ENCODE data around the gene RIN2. TPM values are rescaled to one million over a fixed set of nuclear protein-coding genes. Genes with fewer than 3 reads are reported as not detected.

RIN2 gene
- total and polyA plus RNA-seq, 2 of the 4 experiments (the other 2 are of a cell fraction): 16.1 to 72.2 TPM

DNA sequence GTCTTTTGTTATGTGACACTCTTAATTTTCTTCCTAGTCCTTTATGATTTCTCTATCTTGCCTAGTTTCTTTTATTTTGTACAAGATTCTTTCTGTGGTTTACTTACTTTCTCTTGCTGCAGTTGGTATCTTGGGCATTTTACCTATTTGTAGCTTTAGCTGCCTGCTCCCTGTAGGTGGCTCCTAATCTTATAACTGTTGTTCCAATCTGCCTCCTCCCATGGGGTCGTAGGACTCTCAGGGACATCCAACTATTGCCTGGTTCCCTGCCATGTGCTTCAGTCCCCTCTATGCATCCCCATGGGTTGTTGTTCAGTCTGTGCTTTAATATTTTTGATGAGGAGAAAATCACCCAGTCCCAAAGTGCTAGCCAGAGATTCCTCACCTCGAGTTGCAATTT lies 31.4 kb downstream of the RIN2 start (continued):
- TF ChIP-seq, protein P1, sequence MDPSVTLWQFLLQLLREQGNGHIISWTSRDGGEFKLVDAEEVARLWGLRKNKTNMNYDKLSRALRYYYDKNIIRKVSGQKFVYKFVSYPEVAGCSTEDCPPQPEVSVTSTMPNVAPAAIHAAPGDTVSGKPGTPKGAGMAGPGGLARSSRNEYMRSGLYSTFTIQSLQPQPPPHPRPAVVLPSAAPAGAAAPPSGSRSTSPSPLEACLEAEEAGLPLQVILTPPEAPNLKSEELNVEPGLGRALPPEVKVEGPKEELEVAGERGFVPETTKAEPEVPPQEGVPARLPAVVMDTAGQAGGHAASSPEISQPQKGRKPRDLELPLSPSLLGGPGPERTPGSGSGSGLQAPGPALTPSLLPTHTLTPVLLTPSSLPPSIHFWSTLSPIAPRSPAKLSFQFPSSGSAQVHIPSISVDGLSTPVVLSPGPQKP (IDR thresholded peaks at IDR 0.05; ENCODE audit: borderline replicate concordance, low read depth, low read length): no peak
- TF ChIP-seq, protein P2, sequence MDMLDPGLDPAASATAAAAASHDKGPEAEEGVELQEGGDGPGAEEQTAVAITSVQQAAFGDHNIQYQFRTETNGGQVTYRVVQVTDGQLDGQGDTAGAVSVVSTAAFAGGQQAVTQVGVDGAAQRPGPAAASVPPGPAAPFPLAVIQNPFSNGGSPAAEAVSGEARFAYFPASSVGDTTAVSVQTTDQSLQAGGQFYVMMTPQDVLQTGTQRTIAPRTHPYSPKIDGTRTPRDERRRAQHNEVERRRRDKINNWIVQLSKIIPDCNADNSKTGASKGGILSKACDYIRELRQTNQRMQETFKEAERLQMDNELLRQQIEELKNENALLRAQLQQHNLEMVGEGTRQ (IDR thresholded peaks at IDR 0.05; ENCODE audit: low read depth, low read length): no peak
- no peak for TF ChIP-seq FOS (IDR thresholded peaks at IDR 0.05; ENCODE audit: low read depth, low read length)

GRCh38 chr20:19791887-19792286 lies 33.8 kb downstream of the RIN2 start:
- Histone ChIP-seq H3K4me2 (ENCODE audit: low read depth, low read length) (no peak overlapping the region), H3K4me1 (ENCODE audit: control insufficient read depth, insufficient read depth, low read length) (peaks cover 6% of the 10 kb centered on the region; the same call in 1 of the 2 replicates), H4K8ac (ENCODE audit: low read depth in 2 of 2, low read length in 2 of 2) (no peak overlapping the region; a peak in 1 of 4 replicates), H4K5ac (ENCODE audit: low read depth, low read length) (no peak overlapping the region), H3K9me1 (ENCODE audit: insufficient read depth, low read length) (peaks cover 3% of the 10 kb centered on the region; the same call in 1 of the 2 replicates), H3K18ac (ENCODE audit: low read depth, low read length) (no peak overlapping the region), H3K56ac (ENCODE audit: extremely low read depth, insufficient read depth, low read length) (no peak overlapping the region), H3K9ac (ENCODE audit: low read depth, low read length) (no peak overlapping the region), H3K36me3 (ENCODE audit: control insufficient read depth, insufficient read depth, low read length) (peaks cover 6% of the 10 kb centered on the region), H2BK120ac (ENCODE audit: low read depth, low read length) (no peak overlapping the region), H3K4me3 (ENCODE audit: insufficient read depth, low read depth, low read length) (no peak overlapping the region), H3K27ac (ENCODE audit: insufficient read depth, low read length) (no peak overlapping the region), H2BK15ac (ENCODE audit: low read depth, low read length) (no peak overlapping the region), H3K23ac (ENCODE audit: low read depth, low read length) (no peak overlapping the region), H3K9me3 (ENCODE audit: control insufficient read depth, insufficient read depth, low read length) (0 out of 2 replicates have a peak, but pooled peaks cover 2% of the 10 kb centered on the region), H2AFZ (replicated peaks; ENCODE audit: low read length, poor library complexity) (no peak overlapping the region), H4K91ac (ENCODE audit: insufficient read depth, low read depth, low read length) (no peak overlapping the region), H3K79me1 (ENCODE audit: low read depth in 1 of 2, low read length in 2 of 2) (peaks cover 5 to 45% of the 10 kb centered on the region in 2 experiments), H2AK9ac (replicated peaks; ENCODE audit: low read depth, low read length, poor library complexity) (no peak overlapping the region), H2BK20ac (ENCODE audit: low read depth, low read length) (no peak overlapping the region), H2AK5ac (ENCODE audit: low read depth, low read length) (no peak overlapping the region; the same call in 1 of the 2 replicates), H3K27me3 (ENCODE audit: control insufficient read depth, insufficient read depth, low read length) (no peaks in the 10 kb centered on the region), H2BK5ac (ENCODE audit: low read depth, low read length, poor library complexity, severe bottlenecking) (no peak overlapping the region), H4K20me1 (ENCODE audit: insufficient read depth, low read length) (no peaks in the 10 kb centered on the region), H3K4ac (ENCODE audit: low read depth, low read length) (no peak overlapping the region), H3K14ac (replicated peaks; ENCODE audit: low read depth, low read length) (0 out of 2 replicates have a peak overlapping the region, but pooled peaks have one; percentile 26)
- POLR2A ChIA-PET (ENCODE audit: unreplicated experiment): no interaction called here
- WGBS, 2 experiments (ENCODE audit: extremely low coverage in 2 of 2, insufficient read length in 1 of 2): no CpG with 5 or more reads among the region's 2 CpGs
- dilution Hi-C loops (cut with HindIII; ENCODE audit: low sequenced_read_pairs, unreplicated experiment): no loop called here
- in situ Hi-C loops (cut with MboI; ENCODE audit: low sequenced_read_pairs): no loop called here
- CTCF ChIA-PET: no interaction called here
- intact Hi-C loops (cut with micrococcal nuclease): no loop called here
- no TSS peak for BruUV-seq (replicated peaks)
- ATAC-seq (ENCODE audit: low read depth) (no peak), DNase-seq (no peak)
- TF ChIP-seq, protein P3, sequence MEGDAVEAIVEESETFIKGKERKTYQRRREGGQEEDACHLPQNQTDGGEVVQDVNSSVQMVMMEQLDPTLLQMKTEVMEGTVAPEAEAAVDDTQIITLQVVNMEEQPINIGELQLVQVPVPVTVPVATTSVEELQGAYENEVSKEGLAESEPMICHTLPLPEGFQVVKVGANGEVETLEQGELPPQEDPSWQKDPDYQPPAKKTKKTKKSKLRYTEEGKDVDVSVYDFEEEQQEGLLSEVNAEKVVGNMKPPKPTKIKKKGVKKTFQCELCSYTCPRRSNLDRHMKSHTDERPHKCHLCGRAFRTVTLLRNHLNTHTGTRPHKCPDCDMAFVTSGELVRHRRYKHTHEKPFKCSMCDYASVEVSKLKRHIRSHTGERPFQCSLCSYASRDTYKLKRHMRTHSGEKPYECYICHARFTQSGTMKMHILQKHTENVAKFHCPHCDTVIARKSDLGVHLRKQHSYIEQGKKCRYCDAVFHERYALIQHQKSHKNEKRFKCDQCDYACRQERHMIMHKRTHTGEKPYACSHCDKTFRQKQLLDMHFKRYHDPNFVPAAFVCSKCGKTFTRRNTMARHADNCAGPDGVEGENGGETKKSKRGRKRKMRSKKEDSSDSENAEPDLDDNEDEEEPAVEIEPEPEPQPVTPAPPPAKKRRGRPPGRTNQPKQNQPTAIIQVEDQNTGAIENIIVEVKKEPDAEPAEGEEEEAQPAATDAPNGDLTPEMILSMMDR (conservative IDR thresholded peaks at IDR 0.05; ENCODE audit: low read depth, low read length): no peak
- TF ChIP-seq, protein P1 (IDR thresholded peaks at IDR 0.05; ENCODE audit: borderline replicate concordance, low read depth, low read length): no peak
- TF ChIP-seq FOS (IDR thresholded peaks at IDR 0.05; ENCODE audit: low read depth, low read length): no peak
- TF ChIP-seq CEBPB (IDR thresholded peaks at IDR 0.05; ENCODE audit: low read depth, low read length): no peak
- TF ChIP-seq CHD1 (IDR thresholded peaks at IDR 0.05; ENCODE audit: low read depth, low read length): no peak
- no peak for TF ChIP-seq RCOR1 (IDR thresholded peaks at IDR 0.05; ENCODE audit: insufficient replicate concordance, low read length)
- TF ChIP-seq RAD21 (IDR thresholded peaks at IDR 0.05; ENCODE audit: low read length): no peak
- TF ChIP-seq MAFK (IDR thresholded peaks at IDR 0.05; ENCODE audit: low read depth, low read length): no peak
- no peak for TF ChIP-seq BHLHE40 (IDR thresholded peaks at IDR 0.05; ENCODE audit: low read depth, low read length)
- no peak for TF ChIP-seq NFE2L2 (IDR thresholded peaks at IDR 0.05; ENCODE audit: low read depth, low read length)
- no peak for TF ChIP-seq MXI1 (IDR thresholded peaks at IDR 0.05; ENCODE audit: borderline replicate concordance, low read depth, low read length)

All from IMR-90 (cell line).